Stimulated activated memory B cell treated with anti-CD40 and anti-IgM and Interleukin-4, amounts not matched to agents 10 μg/mL and 1 μg/mL and 100 μg/mL, for 72 hours (primary cell): ENCODE results near the gene EMP2.
A peak's percentile ranks its signal among the peaks of the same experiment; 100 is the strongest.

Experiments
- ATAC-seq: fragments of 150-1000 bp; cut with Tn5 transposase; 2 replicates; pipeline ENCODE4 v1.10.0; 2021
- H3K27ac Mint-ChIP-seq: one replicate; pipeline ENCODE4 v1.8.0; 2022; ENCODE audit warnings: mild to moderate bottlenecking, mixed read lengths
- H3K27me3 Mint-ChIP-seq: one replicate; pipeline ENCODE4 v1.8.0; 2022; ENCODE audit warnings: mixed read lengths
- H3K36me3 Mint-ChIP-seq: one replicate; pipeline ENCODE4 v1.8.0; 2022; ENCODE audit warnings: mixed read lengths
- H3K4me1 Mint-ChIP-seq: one replicate; pipeline ENCODE4 v1.8.0; 2022; ENCODE audit warnings: mixed read lengths
- H3K4me3 Mint-ChIP-seq: one replicate; pipeline ENCODE4 v1.8.0; 2022; ENCODE audit warnings: mild to moderate bottlenecking, moderate library complexity, mixed read lengths
- H3K9me3 Mint-ChIP-seq: one replicate; pipeline ENCODE4 v1.8.0; 2022; ENCODE audit warnings: mixed read lengths

The EMP2 gene

DNA sequence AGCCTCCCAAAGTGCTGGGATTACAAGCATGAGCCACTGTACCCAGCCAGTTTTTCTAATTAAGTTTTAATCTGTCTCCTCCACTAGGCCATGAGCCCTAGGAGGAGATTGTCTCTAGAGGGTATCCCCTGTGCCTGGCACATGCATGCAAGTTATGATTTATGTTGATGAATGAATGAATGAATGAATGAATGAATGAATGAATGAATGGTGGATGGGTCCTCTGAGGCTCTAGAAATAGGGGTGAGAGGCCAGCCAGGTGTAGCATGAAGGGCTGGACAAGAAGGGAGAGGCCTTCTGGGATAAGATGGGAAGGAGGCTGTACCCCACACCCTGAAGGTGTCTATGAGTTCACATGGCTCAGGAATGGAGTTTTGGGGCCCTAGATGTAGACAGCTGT is 48.8 kb downstream of the EMP2 start:
- Mint-ChIP-seq H3K27me3 (no peaks in the 10 kb centered on the region), H3K27ac (no peak overlapping the region), H3K4me1 (peaks cover 5% of the 10 kb centered on the region), H3K4me3 (no peak overlapping the region), H3K9me3 (no peaks in the 10 kb centered on the region), H3K36me3 (no peaks in the 10 kb centered on the region)
- ATAC-seq: no peak

DNA sequence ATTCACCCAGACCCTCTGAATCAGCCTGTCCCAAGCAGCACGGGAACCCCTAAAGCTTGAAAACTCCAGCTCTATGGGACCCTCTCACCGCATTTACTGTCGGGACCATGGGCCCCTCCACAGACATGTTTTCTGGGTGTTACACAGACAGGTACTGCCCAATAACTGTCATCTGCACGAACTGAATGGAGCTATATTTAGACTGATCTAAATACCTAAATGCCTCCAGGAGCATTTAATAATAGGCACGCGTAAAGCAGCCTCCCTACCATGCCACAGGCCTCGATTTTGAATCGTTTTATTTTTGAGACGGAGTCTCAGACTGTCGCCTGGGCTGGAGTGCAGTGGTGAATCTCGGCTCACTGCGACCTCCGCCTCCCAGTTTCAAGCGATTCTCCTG is 49.7 kb downstream of the EMP2 start:
- ATAC-seq: no peak
- Mint-ChIP-seq H3K27me3 (no peaks in the 10 kb centered on the region), H3K4me3 (no peak overlapping the region), H3K27ac (no peak overlapping the region), H3K4me1 (no peaks in the 10 kb centered on the region), H3K9me3 (no peaks in the 10 kb centered on the region), H3K36me3 (no peaks in the 10 kb centered on the region)

DNA sequence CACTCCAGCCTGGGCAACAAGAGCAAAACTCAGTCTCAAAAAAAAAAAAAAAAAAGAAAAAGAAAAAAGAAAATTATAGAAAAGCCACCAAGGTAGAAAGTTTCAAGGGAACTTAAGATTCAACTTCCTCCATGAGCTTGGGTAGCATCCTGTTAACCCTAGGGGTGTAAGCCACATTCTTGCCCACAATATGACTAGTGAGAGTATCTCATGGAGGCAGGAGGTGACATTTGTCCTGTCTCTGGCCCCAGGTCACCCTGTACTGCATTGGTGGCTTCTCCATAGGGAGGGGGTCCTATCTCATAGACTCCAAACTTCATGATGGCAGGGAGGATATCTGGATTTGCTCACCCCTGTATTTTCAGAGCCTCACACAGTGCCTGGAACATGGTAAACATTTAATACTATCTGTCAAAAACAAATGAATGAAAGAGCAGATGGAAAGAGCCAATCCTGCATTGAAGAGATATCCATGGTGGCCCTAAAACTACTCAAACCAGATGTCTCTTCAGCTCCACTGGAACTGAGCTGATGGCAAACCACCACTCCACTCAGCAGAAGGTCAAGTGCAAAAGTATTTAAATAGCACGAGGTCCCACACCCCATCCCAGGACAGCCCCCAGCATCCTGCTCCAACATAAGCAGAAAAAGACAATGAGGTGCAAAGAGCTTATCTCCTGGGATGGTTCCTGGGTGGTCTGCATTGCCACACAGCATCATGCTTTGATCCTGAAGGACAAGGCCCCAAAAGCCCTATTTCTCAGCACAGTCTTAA is 50.3 kb downstream of the EMP2 start:
- no peak overlapping the region for H3K27ac Mint-ChIP-seq
- no peaks in the 10 kb centered on the region for H3K36me3 Mint-ChIP-seq
- no peaks in the 10 kb centered on the region for H3K4me1 Mint-ChIP-seq
- H3K4me3 Mint-ChIP-seq: no peak overlapping the region
- no peaks in the 10 kb centered on the region for H3K9me3 Mint-ChIP-seq
- no peak for ATAC-seq
- no peaks in the 10 kb centered on the region for H3K27me3 Mint-ChIP-seq

DNA sequence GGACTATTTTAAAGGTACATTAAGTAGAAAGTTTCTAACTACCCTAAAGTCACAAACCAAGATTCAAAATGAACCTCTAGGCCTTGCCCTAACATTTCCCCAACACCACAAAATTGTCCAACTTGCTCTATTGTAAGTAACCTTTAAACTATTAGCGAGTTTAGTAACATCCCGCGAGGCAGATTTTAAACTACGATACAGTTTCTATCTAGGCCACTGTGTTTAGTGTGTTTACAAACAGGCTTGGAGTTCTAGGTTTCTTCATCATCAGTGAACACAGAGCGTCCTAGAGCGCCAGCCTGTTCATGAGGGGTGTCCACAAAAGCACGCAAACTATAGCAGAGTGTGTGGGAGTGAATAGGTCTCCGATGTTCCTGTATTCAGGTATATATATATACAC is 51.8 kb downstream of the EMP2 start:
- no peak for ATAC-seq
- H3K27ac Mint-ChIP-seq: no peak overlapping the region
- no peaks in the 10 kb centered on the region for H3K4me1 Mint-ChIP-seq
- no peaks in the 10 kb centered on the region for H3K36me3 Mint-ChIP-seq
- H3K9me3 Mint-ChIP-seq: no peaks in the 10 kb centered on the region
- no peak overlapping the region for H3K4me3 Mint-ChIP-seq
- H3K27me3 Mint-ChIP-seq: no peaks in the 10 kb centered on the region

DNA sequence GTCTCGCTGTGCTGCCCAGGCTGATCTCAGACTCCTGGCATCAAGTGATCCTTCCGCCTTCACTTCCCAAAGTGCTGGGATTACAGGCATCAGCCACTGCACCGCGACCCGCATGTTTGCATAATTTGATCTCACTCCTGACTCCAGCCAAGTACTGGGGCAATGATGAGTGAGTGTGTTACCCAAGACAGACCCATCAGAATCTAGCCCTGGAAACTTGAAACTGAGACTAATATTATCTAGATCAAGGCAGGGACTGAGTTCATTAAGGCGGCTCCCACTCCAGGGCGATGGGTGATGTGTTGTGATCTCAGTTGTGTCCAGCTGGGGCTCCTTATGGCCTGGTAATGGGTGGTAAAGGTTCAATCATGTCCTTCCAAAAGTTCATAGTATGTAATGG is 53.4 kb downstream of the EMP2 start:
- Mint-ChIP-seq H3K27me3 (no peaks in the 10 kb centered on the region), H3K9me3 (no peaks in the 10 kb centered on the region), H3K4me3 (no peak overlapping the region), H3K36me3 (no peaks in the 10 kb centered on the region), H3K27ac (no peak overlapping the region), H3K4me1 (no peaks in the 10 kb centered on the region)
- no peak for ATAC-seq

DNA sequence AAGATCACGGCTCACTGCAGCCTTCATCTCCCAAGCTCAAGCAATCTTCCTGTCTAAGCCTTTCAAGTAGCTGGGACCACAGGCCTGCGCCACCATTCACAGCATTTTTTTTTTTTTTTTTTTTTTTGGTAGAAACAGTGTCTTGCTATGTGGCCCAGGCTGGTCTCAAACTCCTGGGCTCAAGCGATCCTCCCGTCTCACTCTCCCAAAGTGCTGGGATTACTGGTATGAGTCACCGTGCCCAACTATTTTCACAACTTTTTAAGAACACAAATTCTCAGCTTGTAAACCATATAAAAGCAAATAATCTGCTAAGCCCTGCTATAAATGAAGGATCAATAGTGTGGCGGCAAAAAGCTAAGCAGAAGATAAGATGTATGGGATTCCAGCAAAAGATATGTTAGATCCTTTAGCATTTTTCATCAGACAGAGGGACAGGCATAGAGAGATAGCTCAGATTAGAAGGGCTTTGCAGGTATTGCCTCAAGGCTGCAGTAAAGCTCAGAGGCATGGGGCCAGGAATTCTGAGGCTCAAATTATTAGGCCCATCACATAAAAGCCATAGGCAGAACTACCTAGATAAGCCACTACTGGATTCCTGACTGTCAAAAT is 55.1 kb downstream of the EMP2 start:
- no peaks in the 10 kb centered on the region for H3K4me1 Mint-ChIP-seq
- H3K36me3 Mint-ChIP-seq: no peaks in the 10 kb centered on the region
- ATAC-seq: no peak
- no peaks in the 10 kb centered on the region for H3K27me3 Mint-ChIP-seq
- no peak overlapping the region for H3K27ac Mint-ChIP-seq
- H3K4me3 Mint-ChIP-seq: no peak overlapping the region
- H3K9me3 Mint-ChIP-seq: no peaks in the 10 kb centered on the region

DNA sequence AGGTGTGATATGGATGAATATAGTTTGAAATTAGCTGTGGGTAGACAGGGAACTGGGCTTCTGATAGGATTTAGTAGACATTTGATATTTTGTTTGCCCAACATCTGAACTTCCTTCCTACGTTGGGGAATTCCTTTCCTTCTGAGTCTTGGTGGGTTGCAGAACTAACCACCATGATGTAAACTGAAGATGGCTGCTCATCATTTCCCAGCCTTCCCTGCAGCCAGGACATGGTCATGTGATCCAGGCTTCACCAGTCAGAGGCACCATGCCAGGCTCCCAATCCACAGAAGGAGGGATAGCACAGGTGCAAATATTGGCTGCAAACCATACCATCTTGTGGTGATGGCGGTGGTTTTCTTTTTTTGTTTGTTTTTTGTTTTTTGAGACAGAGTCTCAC is 57.4 kb downstream of the EMP2 start:
- Mint-ChIP-seq H3K4me3 (no peak overlapping the region), H3K36me3 (no peaks in the 10 kb centered on the region), H3K27ac (no peak overlapping the region), H3K27me3 (no peaks in the 10 kb centered on the region), H3K4me1 (no peaks in the 10 kb centered on the region), H3K9me3 (no peaks in the 10 kb centered on the region)
- ATAC-seq: no peak

DNA sequence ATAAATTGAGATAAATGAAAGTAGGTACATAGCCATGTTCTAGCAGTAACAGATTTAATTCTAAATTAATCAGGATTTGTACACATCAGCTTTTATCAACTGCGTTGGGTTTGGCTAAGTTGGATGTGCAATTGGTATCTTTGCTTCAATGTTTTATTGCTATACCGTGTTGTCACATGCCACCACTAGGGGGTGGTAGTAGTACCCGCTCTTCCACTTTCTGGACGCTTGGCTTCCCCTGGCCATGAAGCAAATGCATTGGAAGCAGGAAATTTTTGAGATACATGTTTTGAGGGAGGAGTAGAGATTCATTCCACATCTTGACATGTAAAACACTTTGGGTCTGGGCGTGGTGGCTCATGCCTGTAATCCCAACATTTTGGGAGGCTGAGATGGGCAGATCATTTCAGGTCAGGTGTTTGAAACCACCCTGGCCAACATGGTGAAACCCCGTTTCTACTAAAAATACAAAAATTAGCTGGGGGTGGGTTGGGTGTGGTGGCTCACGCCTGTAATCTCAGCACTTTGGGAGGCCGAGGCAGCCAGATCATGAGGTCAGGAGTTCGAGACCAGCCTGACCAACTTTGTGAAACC is 58.6 kb downstream of the EMP2 start:
- Mint-ChIP-seq H3K9me3 (no peaks in the 10 kb centered on the region), H3K27ac (no peak overlapping the region), H3K4me1 (no peaks in the 10 kb centered on the region), H3K4me3 (no peak overlapping the region), H3K27me3 (no peaks in the 10 kb centered on the region), H3K36me3 (no peaks in the 10 kb centered on the region)
- ATAC-seq: no peak

DNA sequence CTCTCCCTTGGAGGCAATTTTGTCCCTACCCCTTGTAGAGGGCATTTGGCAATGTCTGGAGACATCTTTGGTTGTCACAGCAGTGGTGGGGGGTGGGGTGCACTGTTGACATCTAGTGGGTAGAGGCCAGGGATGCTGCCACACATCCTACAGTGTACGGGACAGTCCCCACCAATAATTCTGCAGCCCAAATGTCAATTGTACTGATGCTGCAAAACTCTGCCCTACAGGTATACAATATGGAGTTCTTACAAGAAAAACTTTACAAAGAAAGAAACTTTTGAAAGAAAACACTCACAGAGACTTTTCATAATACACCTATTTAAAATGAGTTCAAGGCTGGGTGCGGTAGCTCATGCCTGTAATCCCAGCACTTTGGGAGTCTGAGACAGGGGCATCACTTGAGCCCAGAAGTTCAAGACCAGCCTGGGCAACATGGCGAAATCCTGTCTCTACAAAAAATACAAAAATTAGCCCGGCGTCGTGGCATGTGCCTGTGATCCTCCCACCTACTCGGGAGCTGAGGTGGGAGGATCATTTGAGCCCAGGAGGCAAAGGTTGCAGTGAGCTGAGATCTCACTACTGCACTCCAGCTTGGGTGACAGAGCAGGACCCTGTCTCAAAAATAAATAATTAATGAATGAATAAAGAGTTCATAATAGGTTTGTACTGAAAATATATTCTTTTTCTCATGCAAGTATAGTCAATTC is 59.4 kb downstream of the EMP2 start:
- H3K36me3 Mint-ChIP-seq: no peaks in the 10 kb centered on the region
- no peaks in the 10 kb centered on the region for H3K27me3 Mint-ChIP-seq
- peak overlapping the region; percentile 77 for H3K27ac Mint-ChIP-seq
- H3K4me3 Mint-ChIP-seq: no peak overlapping the region
- H3K9me3 Mint-ChIP-seq: peaks cover 3% of the 10 kb centered on the region
- H3K4me1 Mint-ChIP-seq: no peaks in the 10 kb centered on the region
- ATAC-seq: no peak

DNA sequence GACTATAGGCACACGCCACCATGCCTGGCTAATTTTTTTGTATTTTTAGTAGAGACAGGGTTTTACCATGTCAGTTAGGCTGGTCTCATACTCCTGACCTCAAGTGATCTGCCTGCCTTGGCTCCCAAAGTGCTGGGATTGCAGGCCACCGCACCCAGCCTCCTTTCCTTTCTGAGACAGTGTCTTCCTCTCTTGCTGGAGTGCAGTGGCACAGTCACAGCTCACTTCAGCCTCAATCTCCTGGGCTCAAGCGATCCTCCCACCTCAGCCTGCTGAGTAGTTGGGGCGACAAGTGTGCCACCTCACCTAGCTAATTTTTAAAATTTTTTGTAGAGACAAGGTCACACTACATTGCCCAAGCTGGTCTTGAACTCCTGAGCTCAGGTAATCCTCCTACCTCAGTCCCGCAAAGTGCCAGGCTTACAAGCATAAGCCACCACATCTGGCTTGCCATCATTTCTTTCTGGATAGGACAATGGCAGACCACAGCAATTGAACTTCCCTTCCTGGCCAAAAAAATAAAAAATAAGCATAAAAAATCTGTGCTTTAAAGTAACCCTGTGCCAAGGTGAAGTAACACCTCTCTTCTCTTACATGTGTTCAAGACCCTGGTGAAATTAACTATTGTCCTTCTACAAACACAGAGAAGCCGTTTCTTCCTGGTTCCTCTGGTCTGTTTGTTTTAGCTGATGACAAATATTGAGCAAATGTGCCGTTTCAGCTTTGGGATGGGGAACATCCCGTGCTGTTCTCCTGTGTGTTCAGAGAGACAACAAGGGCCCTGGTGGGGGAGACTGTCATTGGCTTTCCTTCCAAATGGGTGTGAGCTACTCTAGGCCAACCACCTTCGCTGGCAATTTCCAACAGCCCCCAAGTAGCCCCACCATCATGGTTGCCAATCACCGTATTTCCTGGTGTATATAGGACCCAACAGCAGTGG is 60.2 kb downstream of the EMP2 start:
- no peak for ATAC-seq
- H3K9me3 Mint-ChIP-seq: peaks cover 3% of the 10 kb centered on the region
- no peak overlapping the region for H3K4me3 Mint-ChIP-seq
- peaks cover 5% of the 10 kb centered on the region for H3K4me1 Mint-ChIP-seq
- H3K36me3 Mint-ChIP-seq: no peaks in the 10 kb centered on the region
- H3K27ac Mint-ChIP-seq: peak overlapping the region; percentile 77
- H3K27me3 Mint-ChIP-seq: no peaks in the 10 kb centered on the region

DNA sequence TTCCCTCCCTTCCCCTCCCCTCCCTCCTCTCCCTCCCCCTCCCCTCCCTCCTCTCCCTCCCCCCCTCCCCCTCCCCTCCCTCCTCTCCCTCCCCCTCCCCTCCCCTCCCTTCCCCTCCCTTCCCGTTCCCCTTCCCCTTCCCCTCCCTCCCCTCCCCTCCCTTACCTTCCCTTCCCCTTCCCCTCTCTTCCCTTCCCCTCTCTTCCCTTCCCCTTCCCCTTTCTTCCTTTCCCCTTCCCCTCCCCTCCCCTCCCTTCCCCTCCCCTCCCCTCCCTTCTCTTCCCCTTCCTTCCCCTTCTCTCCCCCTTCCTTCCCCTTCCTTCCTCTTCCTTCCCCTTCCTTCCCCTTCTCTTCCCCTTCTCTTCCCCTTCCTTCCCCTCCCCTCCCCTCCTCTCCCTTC is 61.1 kb downstream of the EMP2 start:
- Mint-ChIP-seq H3K4me1 (peaks cover 14% of the 10 kb centered on the region), H3K27ac (no peak overlapping the region), H3K4me3 (no peak overlapping the region), H3K9me3 (peaks cover 3% of the 10 kb centered on the region), H3K27me3 (no peaks in the 10 kb centered on the region), H3K36me3 (no peaks in the 10 kb centered on the region)
- ATAC-seq: no peak

DNA sequence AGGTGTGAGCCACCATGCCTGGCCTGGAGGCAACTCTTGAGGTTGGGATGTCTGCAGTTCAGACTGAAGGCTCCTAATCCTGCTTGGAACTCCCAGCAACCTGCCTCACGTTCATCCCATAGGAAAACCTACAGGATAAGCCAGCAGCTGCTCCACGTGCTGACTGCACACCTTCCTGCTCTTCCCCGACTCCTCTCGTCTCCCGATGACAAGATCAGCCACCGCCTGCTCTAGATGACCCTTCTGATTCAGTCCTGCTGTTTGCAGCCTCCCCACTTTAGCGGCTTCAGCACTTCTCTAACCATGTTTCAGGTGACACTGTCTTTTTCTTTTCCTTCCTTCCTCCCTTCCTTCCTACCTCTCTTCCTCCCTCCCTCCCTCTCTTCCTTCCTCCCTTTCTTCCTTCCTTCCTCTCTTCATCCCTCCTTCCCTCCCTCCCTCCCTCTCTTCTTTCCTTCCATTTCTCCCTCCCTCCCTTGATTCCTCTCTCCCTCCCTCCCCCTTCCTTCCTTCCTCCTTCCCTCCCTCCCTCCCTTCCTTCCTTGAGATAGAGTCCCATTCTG is 61.8 kb downstream of the EMP2 start:
- H3K27me3 Mint-ChIP-seq: no peaks in the 10 kb centered on the region
- H3K9me3 Mint-ChIP-seq: peaks cover 3% of the 10 kb centered on the region
- ATAC-seq: no peak
- H3K27ac Mint-ChIP-seq: no peak overlapping the region
- no peak overlapping the region for H3K4me3 Mint-ChIP-seq
- peaks cover 14% of the 10 kb centered on the region for H3K4me1 Mint-ChIP-seq
- no peaks in the 10 kb centered on the region for H3K36me3 Mint-ChIP-seq

DNA sequence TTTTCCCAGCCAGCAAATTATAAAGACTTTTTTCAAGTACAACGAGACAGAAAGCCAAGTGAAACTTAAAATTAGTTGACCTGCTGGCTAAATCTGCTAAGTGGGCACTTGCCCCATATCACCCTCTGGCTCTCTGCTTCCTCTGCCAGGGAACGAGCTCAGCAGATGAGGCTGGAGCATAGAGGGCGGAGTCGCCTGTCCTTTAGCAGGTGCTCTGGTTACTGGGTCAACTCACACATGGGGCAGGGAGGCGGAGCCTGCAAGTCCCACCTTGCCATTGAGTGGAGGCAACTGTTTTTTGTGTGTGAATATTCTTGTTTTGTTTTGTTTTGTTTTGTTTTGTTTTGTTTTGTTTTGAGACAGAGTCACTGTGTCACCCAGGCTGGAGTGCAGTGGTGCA is 62.5 kb downstream of the EMP2 start:
- no peak for ATAC-seq
- H3K4me3 Mint-ChIP-seq: no peak overlapping the region
- no peaks in the 10 kb centered on the region for H3K36me3 Mint-ChIP-seq
- H3K9me3 Mint-ChIP-seq: peaks cover 3% of the 10 kb centered on the region
- no peak overlapping the region for H3K27ac Mint-ChIP-seq
- peaks cover 14% of the 10 kb centered on the region for H3K4me1 Mint-ChIP-seq
- H3K27me3 Mint-ChIP-seq: no peaks in the 10 kb centered on the region

DNA sequence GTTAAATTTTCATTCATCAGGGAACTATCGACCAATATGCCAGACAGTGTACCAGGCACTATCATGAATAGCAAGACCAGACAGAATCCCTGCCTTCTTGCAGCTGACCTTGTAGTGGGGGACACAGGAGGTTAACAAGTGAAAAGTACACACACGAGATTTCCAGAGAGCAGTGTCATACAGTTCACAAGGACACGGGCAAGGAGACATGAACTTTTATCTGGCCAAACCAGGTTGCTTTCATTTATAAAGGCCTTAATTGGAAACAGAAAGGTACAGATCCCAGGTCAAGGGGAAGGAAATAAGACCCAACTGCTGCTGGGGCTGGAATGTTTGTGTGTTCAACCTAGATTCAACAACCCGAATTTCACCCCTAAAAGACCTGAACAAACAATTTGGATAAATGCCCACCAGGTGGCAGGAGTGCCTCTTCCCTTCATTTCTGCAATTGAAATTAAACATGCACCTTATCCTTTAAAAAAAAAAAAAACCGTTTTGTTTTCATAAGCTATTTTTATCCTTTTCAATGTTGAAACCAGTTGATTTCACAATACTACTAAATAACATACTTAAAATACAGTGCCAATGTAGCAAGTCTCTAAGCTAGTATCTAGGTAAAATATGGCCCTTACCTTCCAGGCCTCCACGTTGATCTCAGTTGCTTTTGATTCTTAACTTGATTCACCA is 65.9 kb downstream of the EMP2 start:
- Mint-ChIP-seq H3K36me3 (no peaks in the 10 kb centered on the region), H3K4me1 (peaks cover 39% of the 10 kb centered on the region), H3K27me3 (no peaks in the 10 kb centered on the region), H3K4me3 (no peak overlapping the region), H3K27ac (peak overlapping the region; percentile 14), H3K9me3 (peaks cover 5% of the 10 kb centered on the region)
- no peak for ATAC-seq
